ENCODE data around the gene IL12RB2. TPM values are rescaled to one million over a fixed set of nuclear protein-coding genes. Genes with fewer than 3 reads are reported as not detected.

The IL12RB2 gene
- total and polyA plus RNA-seq, 2 of the 13 experiments (the other 11 are each of a cell fraction or from before 2014, with no cell fraction given) = not detected

- TF ChIP-seq ATF3 (CRISPR knock-in tag; IDR thresholded peaks at IDR 0.05) = no peak
- no peak for TF ChIP-seq FLYWCH1 (CRISPR knock-in tag; IDR thresholded peaks at IDR 0.05)
- no peak; the same call in 1 of the 2 replicates for TF ChIP-seq ZKSCAN8 (CRISPR knock-in tag; IDR thresholded peaks at IDR 0.05; ENCODE audit: borderline replicate concordance)
- TF ChIP-seq ARID4A (CRISPR knock-in tag; IDR thresholded peaks at IDR 0.05; ENCODE audit: borderline replicate concordance) = 0 out of 2 replicates have a peak, but pooled peaks have one; percentile 8
- no peak for TF ChIP-seq EP300 (IDR thresholded peaks at IDR 0.05; ENCODE audit: low read depth in 2 of 2, low read length in 2 of 2)
- no peak for TF ChIP-seq EP300 (CRISPR knock-in tag; IDR thresholded peaks at IDR 0.05; ENCODE audit: borderline replicate concordance)
- TF ChIP-seq ZNF318 (CRISPR knock-in tag; IDR thresholded peaks at IDR 0.05) = 0 out of 2 replicates have a peak, but pooled peaks have one; percentile 16
- no peak for TF ChIP-seq ARID2 (CRISPR knock-in tag; IDR thresholded peaks at IDR 0.05; ENCODE audit: borderline replicate concordance)
- TF ChIP-seq MYC (CRISPR knock-in tag; IDR thresholded peaks at IDR 0.05; ENCODE audit: borderline replicate concordance) = peak; percentile 3; the same call in 1 of the 2 replicates
- no peak for TF ChIP-seq ATF5 (CRISPR knock-in tag; IDR thresholded peaks at IDR 0.05; ENCODE audit: low read depth)
- no peak for TF ChIP-seq ZNF644 (CRISPR knock-in tag; IDR thresholded peaks at IDR 0.05; ENCODE audit: low read depth)
- TF ChIP-seq ETS1 (CRISPR knock-in tag; IDR thresholded peaks at IDR 0.05) = no peak
Observed at GRCh38 chr1:67429528-67430357, 122.1 kb downstream of the IL12RB2 start (continued).
